ACC112 (cell line): Measurements from ENCODE around the gene BCL7C.

Experiments
- H2AFZ ChIP-seq: fragments of 200-600 bp; sonication (generic); one replicate; pipeline ENCODE4 v1.6.0; 2017; ENCODE audit warnings: antibody characterized with exemption, low read length; ENCODE audit not compliant: unreplicated experiment
- H3K27ac ChIP-seq: fragments of 200-600 bp; sonication (generic); 2 replicates; pipeline ENCODE4 v1.5.1; 2014; ENCODE audit warnings: low read depth, mild to moderate bottlenecking, antibody characterized with exemption, low read length, moderate library complexity
- H3K27me3 ChIP-seq: fragments of 200-600 bp; sonication (generic); 2 replicates; pipeline ENCODE4 v1.6.1; 2014; ENCODE audit warnings: mild to moderate bottlenecking, antibody characterized with exemption, low read length, moderate library complexity, mixed read lengths; ENCODE audit not compliant: insufficient read depth
- H3K36me3 ChIP-seq: fragments of 200-600 bp; sonication (generic); 2 replicates; pipeline ENCODE4 v1.6.1; 2016; ENCODE audit warnings: mild to moderate bottlenecking, antibody characterized with exemption, low read length, moderate library complexity, mixed read lengths; ENCODE audit not compliant: insufficient read depth
- H3K4me1 ChIP-seq: fragments of 200-600 bp; sonication (generic); one replicate; pipeline ENCODE4 v1.6.1; 2016; ENCODE audit warnings: low read length, mixed read lengths; ENCODE audit not compliant: insufficient read depth, unreplicated experiment, control insufficient read depth
- H3K4me3 ChIP-seq: fragments of 200-600 bp; sonication (generic); 2 replicates; pipeline ENCODE4 v1.5.1; 2014; ENCODE audit warnings: mild to moderate bottlenecking, low read depth, low read length
- H3K79me2 ChIP-seq: fragments of 200-600 bp; sonication (generic); one replicate; pipeline ENCODE4 v1.6.0; 2016; ENCODE audit warnings: low read length; ENCODE audit not compliant: control insufficient read depth, unreplicated experiment, insufficient read depth

BCL7C gene

GRCh38 chr16:30903002-30903401 is 9.1 kb upstream of the BCL7C start:
- no peak overlapping the region; the same call in 1 of the 2 replicates for H3K27ac ChIP-seq
- no peaks in the 10 kb centered on the region for H3K27me3 ChIP-seq
- no peaks in the 10 kb centered on the region for H3K79me2 ChIP-seq
- no peaks in the 10 kb centered on the region for H3K36me3 ChIP-seq
- H2AFZ ChIP-seq: peak overlapping the region; percentile 48
- H3K4me1 ChIP-seq: no peaks in the 10 kb centered on the region
- peak overlapping the region; percentile 80; the same call in 1 of the 2 replicates for H3K4me3 ChIP-seq

GRCh38 chr16:30902029-30902972 is 8.4 kb upstream of the BCL7C start:
- Histone ChIP-seq H3K4me3 (peak overlapping the region; percentile 80), H3K79me2 (no peaks in the 10 kb centered on the region), H3K27ac (no peak overlapping the region), H3K4me1 (no peaks in the 10 kb centered on the region), H3K36me3 (no peaks in the 10 kb centered on the region), H3K27me3 (no peaks in the 10 kb centered on the region), H2AFZ (peak overlapping the region; percentile 97)

GRCh38 chr16:30901201-30902028 is 7.5 kb upstream of the BCL7C start:
- Histone ChIP-seq H3K4me3 (peak overlapping the region; percentile 77), H3K4me1 (no peaks in the 10 kb centered on the region), H3K79me2 (no peaks in the 10 kb centered on the region), H3K27ac (no peak overlapping the region), H3K36me3 (no peaks in the 10 kb centered on the region), H2AFZ (peak overlapping the region; percentile 97), H3K27me3 (no peaks in the 10 kb centered on the region)

GRCh38 chr16:30900588-30900987 is 6.7 kb upstream of the BCL7C start:
- H2AFZ ChIP-seq: no peak overlapping the region
- H3K4me1 ChIP-seq: peaks cover 7% of the 10 kb centered on the region
- no peak overlapping the region for H3K27ac ChIP-seq
- H3K79me2 ChIP-seq: no peaks in the 10 kb centered on the region
- no peak overlapping the region for H3K4me3 ChIP-seq
- H3K36me3 ChIP-seq: no peaks in the 10 kb centered on the region
- H3K27me3 ChIP-seq: no peaks in the 10 kb centered on the region

GRCh38 chr16:30899794-30900193 is 5.9 kb upstream of the BCL7C start:
- Histone ChIP-seq H3K36me3 (no peaks in the 10 kb centered on the region), H3K79me2 (no peaks in the 10 kb centered on the region), H3K27ac (no peak overlapping the region), H3K4me3 (no peak overlapping the region), H3K4me1 (peaks cover 14% of the 10 kb centered on the region), H3K27me3 (no peaks in the 10 kb centered on the region), H2AFZ (no peak overlapping the region)

- Histone ChIP-seq H3K4me1 (peaks cover 25% of the 10 kb centered on the region), H3K27ac (peak overlapping the region; percentile 82), H3K27me3 (no peaks in the 10 kb centered on the region), H2AFZ (peak overlapping the region; percentile 33), H3K79me2 (peaks cover 9% of the 10 kb centered on the region), H3K36me3 (no peaks in the 10 kb centered on the region), H3K4me3 (peak overlapping the region; percentile 80)
Measured at GRCh38 chr16:30896889-30897733, 3.2 kb upstream of the BCL7C start.

- peak within 1 kb of the TSS; percentile 80 for H3K4me3 ChIP-seq
- peaks cover 25% of the 10 kb centered on the region for H3K4me1 ChIP-seq
- H3K27me3 ChIP-seq: no peaks in the 10 kb centered on the region
- peak within 1 kb of the TSS; percentile 33 for H2AFZ ChIP-seq
- H3K27ac ChIP-seq: peak within 1 kb of the TSS; percentile 82
- no peaks in the 10 kb centered on the region for H3K36me3 ChIP-seq
- H3K79me2 ChIP-seq: peaks cover 9% of the 10 kb centered on the region
Measured at GRCh38 chr16:30896261-30896888, 2.5 kb upstream of the BCL7C start, which contains the start of gene CTF1. CTF1 (plus strand) TSS chr16:30896614; CDS start chr16:30896644, 30 bp downstream.

GRCh38 chr16:30895627-30896260 is 1.9 kb upstream of the BCL7C start:
- H2AFZ ChIP-seq: peak overlapping the region; percentile 33
- peaks cover 25% of the 10 kb centered on the region for H3K4me1 ChIP-seq
- H3K27ac ChIP-seq: peak overlapping the region; percentile 82
- H3K36me3 ChIP-seq: no peaks in the 10 kb centered on the region
- H3K4me3 ChIP-seq: peak overlapping the region; percentile 80
- H3K27me3 ChIP-seq: no peaks in the 10 kb centered on the region
- H3K79me2 ChIP-seq: peaks cover 9% of the 10 kb centered on the region

- H3K27me3 ChIP-seq: no peaks in the 10 kb centered on the region
- H3K79me2 ChIP-seq: peaks cover 9% of the 10 kb centered on the region
- H3K4me3 ChIP-seq: peak overlapping the region; percentile 88
- peak overlapping the region; percentile 28 for H3K27ac ChIP-seq
- H3K4me1 ChIP-seq: peaks cover 25% of the 10 kb centered on the region
- H2AFZ ChIP-seq: peak overlapping the region; percentile 72
- H3K36me3 ChIP-seq: no peaks in the 10 kb centered on the region
Measured at GRCh38 chr16:30894540-30895368, 877 bp upstream of the BCL7C start.
